H1 (cell line): ENCODE measurements around the gene MCF2L. TPM values are rescaled to one million over a fixed set of nuclear protein-coding genes. Genes with fewer than 3 reads are reported as not detected.

ENCODE experiments used
- CTCF ChIA-PET: fragments of 300-600 bp; sonication (Branson Sonifier 250); formaldehyde crosslinking; loops from one replicate; lab custom pipeline; 2021; ENCODE audit not compliant: partially characterized antibody; lab: Charles Lee
- POLR2A ChIA-PET: fragments of 300-600 bp; sonication (Branson Sonifier 250); formaldehyde crosslinking; loops from one replicate; lab custom pipeline; 2021; ENCODE audit warnings: inconsistent platforms; ENCODE audit not compliant: partially characterized antibody; lab: Charles Lee
- DNase-seq, 2 experiments: peaks; one replicate each; pipeline versions ENCODE4 v3.0.0 to v3.0.0-alpha.2; 2010 to 2022; ENCODE audit warnings: low spot score in 2 of 2, low read depth in 1 of 2, mixed read lengths in 1 of 2
- FAIRE-seq: peaks from 2 replicates; lab custom pipeline; 2011; peaks lifted over from hg19 to GRCh38; lab: Jason Lieb, UNC
- H2AFZ ChIP-seq: 2 replicates; pipeline ENCODE4 v1.8.1; 2012; ENCODE audit warnings: low read length, inconsistent platforms
- H2AK5ac ChIP-seq: 2 replicates; pipeline ENCODE4 v1.6.1; 2013; ENCODE audit warnings: low read depth, low read length
- H2BK120ac ChIP-seq: replicated peaks from 2 replicates; pipeline ENCODE3; 2013; ENCODE audit warnings: low read depth, low read length, inconsistent platforms
- H2BK12ac ChIP-seq: 2 replicates; pipeline ENCODE4 v1.6.1; 2013; ENCODE audit warnings: low read depth, low read length
- H2BK15ac ChIP-seq: 2 replicates; pipeline ENCODE4 v1.6.1; 2013; ENCODE audit warnings: low read length
- H2BK20ac ChIP-seq: 2 replicates; pipeline ENCODE4 v1.6.1; 2013; ENCODE audit warnings: low read length
- H2BK5ac ChIP-seq: 2 replicates; pipeline ENCODE4 v1.6.1; 2013; ENCODE audit warnings: low read depth, low read length
- H3K14ac ChIP-seq: 2 replicates; pipeline ENCODE4 v1.6.1; 2013; ENCODE audit warnings: inconsistent platforms; ENCODE audit not compliant: insufficient read length
- H3K18ac ChIP-seq: 2 replicates; pipeline ENCODE4 v1.6.1; 2013; ENCODE audit warnings: low read length; ENCODE audit errors: extremely low read depth
- H3K23ac ChIP-seq: 2 replicates; pipeline ENCODE4 v1.6.1; 2013; ENCODE audit warnings: inconsistent platforms; ENCODE audit not compliant: insufficient read length
- H3K23me2 ChIP-seq: 2 replicates; pipeline ENCODE4 v1.6.1; 2013; ENCODE audit warnings: low read depth, low read length
- H3K27ac ChIP-seq: 2 replicates; pipeline ENCODE4 v1.6.1; 2011; ENCODE audit warnings: low read depth, low read length, inconsistent platforms
- H3K27me3 ChIP-seq, 4 experiments: replicated peaks in 1 of 4; 1 replicate in 1 of 4; 2 replicates in 3 of 4; pipeline versions ENCODE4 v1.6.1 to v1.8.1; 2011 to 2013; ENCODE audit warnings: low read length in 3 of 4, mild to moderate bottlenecking in 3 of 4, inconsistent platforms in 2 of 4, mixed read lengths in 2 of 4, moderate library complexity in 1 of 4; ENCODE audit not compliant: control insufficient read depth in 3 of 4, insufficient read depth in 3 of 4; ENCODE audit errors: extremely low read depth in 1 of 4
- H3K36me3 ChIP-seq, 4 experiments: 2 replicates each; pipeline versions ENCODE4 v1.6.1 to v1.8.1; 2011 to 2013; ENCODE audit warnings: mild to moderate bottlenecking in 4 of 4, low read length in 3 of 4, moderate library complexity in 2 of 4, control low read depth in 1 of 4, inconsistent platforms in 1 of 4; ENCODE audit not compliant: insufficient read depth in 4 of 4, control insufficient read depth in 2 of 4
- H3K4ac ChIP-seq: replicated peaks from 2 replicates; pipeline ENCODE3; 2013; ENCODE audit warnings: low read length, low read depth, mixed read lengths, inconsistent platforms; ENCODE audit not compliant: insufficient read length
- H3K4me1 ChIP-seq, 4 experiments: replicated peaks in 1 of 4; 1 replicate in 1 of 4; 2 replicates in 3 of 4; pipeline versions ENCODE4 v1.6.1 to v1.8.1; 2011 to 2013; ENCODE audit warnings: low read length in 3 of 4, inconsistent platforms in 2 of 4, mixed read lengths in 1 of 4; ENCODE audit not compliant: insufficient read depth in 4 of 4, control insufficient read depth in 3 of 4
- H3K4me2 ChIP-seq, 2 experiments: 2 replicates each; pipeline versions ENCODE4 v1.6.1 to v1.8.1; 2011 to 2013; ENCODE audit warnings: low read depth in 2 of 2, low read length in 2 of 2, control low read depth in 1 of 2, inconsistent platforms in 1 of 2, mild to moderate bottlenecking in 1 of 2; ENCODE audit not compliant: insufficient read depth in 1 of 2
- H3K4me3 ChIP-seq, 4 experiments: fragments of 200-600, 300-600 bp in 1 of 4; sonication (generic), shearing (Covaris generic), sonication (Bioruptor Twin) in 1 of 4; 2 replicates each; pipeline versions ENCODE4 v1.5.1 to v1.8.1; 2011 to 2016; ENCODE audit warnings: low read length in 4 of 4, low read depth in 3 of 4, control low read depth in 2 of 4, inconsistent platforms in 2 of 4, mild to moderate bottlenecking in 2 of 4, mixed read lengths in 1 of 4, moderate library complexity in 1 of 4; ENCODE audit not compliant: insufficient read depth in 2 of 4; ENCODE audit errors: extremely low read depth in 1 of 4
- H3K56ac ChIP-seq: replicated peaks from 2 replicates; pipeline ENCODE3; 2013; ENCODE audit warnings: low read depth, mild to moderate bottlenecking, mixed read lengths, low read length, inconsistent platforms; ENCODE audit not compliant: insufficient read length
- H3K79me1 ChIP-seq: 2 replicates; pipeline ENCODE4 v1.6.1; 2013; ENCODE audit warnings: low read depth, low read length, control low read depth
- H3K79me2 ChIP-seq, 2 experiments: 2 replicates each; pipeline versions ENCODE4 v1.6.1 to v1.8.1; 2012 to 2013; ENCODE audit warnings: low read length in 2 of 2, mild to moderate bottlenecking in 2 of 2, inconsistent platforms in 1 of 2; ENCODE audit not compliant: insufficient read depth in 2 of 2, control insufficient read depth in 1 of 2
- H3K9ac ChIP-seq, 4 experiments: replicated peaks in 1 of 4; 1 replicate in 1 of 4; 2 replicates in 3 of 4; pipeline versions ENCODE4 v1.6.1 to v1.8.1; 2011 to 2013; ENCODE audit warnings: low read depth in 3 of 4, low read length in 3 of 4, control low read depth in 2 of 4, mild to moderate bottlenecking in 2 of 4, moderate library complexity in 2 of 4, inconsistent platforms in 1 of 4; ENCODE audit errors: extremely low read depth in 1 of 4
- H3K9me3 ChIP-seq, 2 experiments: 2 replicates each; pipeline versions ENCODE4 v1.6.1 to v1.8.1; 2012 to 2013; ENCODE audit warnings: mild to moderate bottlenecking in 2 of 2, moderate library complexity in 2 of 2, control low read depth in 1 of 2, inconsistent platforms in 1 of 2, low read depth in 1 of 2, low read length in 1 of 2, mixed read lengths in 1 of 2; ENCODE audit not compliant: insufficient read depth in 2 of 2
- H4K20me1 ChIP-seq, 2 experiments: replicated peaks in 1 of 2; 2 replicates each; pipeline versions ENCODE3 to v1.8.1; 2011 to 2013; ENCODE audit warnings: inconsistent platforms in 2 of 2, low read length in 2 of 2, mild to moderate bottlenecking in 1 of 2; ENCODE audit not compliant: insufficient read depth in 2 of 2, control insufficient read depth in 1 of 2
- H4K5ac ChIP-seq: 2 replicates; pipeline ENCODE4 v1.6.1; 2013; ENCODE audit warnings: low read length, low read depth, mixed read lengths, inconsistent platforms; ENCODE audit not compliant: insufficient read length
- H4K8ac ChIP-seq: 2 replicates; pipeline ENCODE4 v1.8.0; 2013; ENCODE audit warnings: mild to moderate bottlenecking, moderate library complexity, low read length, inconsistent platforms; ENCODE audit not compliant: insufficient read depth; ENCODE audit errors: extremely low read depth
- H4K91ac ChIP-seq: replicated peaks from 2 replicates; pipeline ENCODE3; 2013; ENCODE audit warnings: low read length, mixed read lengths, inconsistent platforms; ENCODE audit not compliant: insufficient read length
- WGBS, 2 experiments: shearing (Covaris generic) in 1 of 2; methylation state at CpG; one replicate each; pipeline versions ENCODE4 v1.1.6 to v1.1.7; 2013 to 2015; ENCODE audit warnings: low lambda C conversion rate in 2 of 2, mixed read lengths in 2 of 2, inconsistent platforms in 1 of 2, low coverage in 1 of 2, missing lambda C conversion rate in 1 of 2; ENCODE audit not compliant: insufficient replicate concordance in 2 of 2, insufficient coverage in 1 of 2, insufficient read length in 1 of 2; ENCODE audit errors: extremely low coverage in 1 of 2, missing lambda C conversion rate in 1 of 2; 5-methylcytosine and 5-hydroxymethylcytosine counted together
- polyA plus RNA-seq, 7 experiments: library from polyadenylated mRNA; depleted of rRNA in 3 of 7; stranded (reverse) in 5 of 7; unstranded in 2 of 7; fragments of >200 nt in 5 of 7; fragments of 200-250 nt in 2 of 7; gene quantifications; 1 replicate in 5 of 7; 2 replicates in 1 of 7; 4 replicates in 1 of 7; pipeline versions ENCODE4 v1.2.1 to v1.2.3, GENCODE V29; 2011 to 2013; ENCODE audit warnings: missing spikeins in 2 of 7, mixed read lengths in 2 of 7
- total RNA-seq: library from RNA; stranded (reverse); fragmentation: NEBNext Ultra II Directional; extraction: Animal tissue kit (Norgen Biotek cat#: 25700); gene quantifications from 2 replicates; pipeline ENCODE4 v1.2.1, GENCODE V29; 2021

The MCF2L gene
- total and polyA plus RNA-seq, 2 of the 8 experiments (the other 6 are each of a cell fraction or from before 2014, with no cell fraction given): 10.1 to 24.4 TPM

DNA sequence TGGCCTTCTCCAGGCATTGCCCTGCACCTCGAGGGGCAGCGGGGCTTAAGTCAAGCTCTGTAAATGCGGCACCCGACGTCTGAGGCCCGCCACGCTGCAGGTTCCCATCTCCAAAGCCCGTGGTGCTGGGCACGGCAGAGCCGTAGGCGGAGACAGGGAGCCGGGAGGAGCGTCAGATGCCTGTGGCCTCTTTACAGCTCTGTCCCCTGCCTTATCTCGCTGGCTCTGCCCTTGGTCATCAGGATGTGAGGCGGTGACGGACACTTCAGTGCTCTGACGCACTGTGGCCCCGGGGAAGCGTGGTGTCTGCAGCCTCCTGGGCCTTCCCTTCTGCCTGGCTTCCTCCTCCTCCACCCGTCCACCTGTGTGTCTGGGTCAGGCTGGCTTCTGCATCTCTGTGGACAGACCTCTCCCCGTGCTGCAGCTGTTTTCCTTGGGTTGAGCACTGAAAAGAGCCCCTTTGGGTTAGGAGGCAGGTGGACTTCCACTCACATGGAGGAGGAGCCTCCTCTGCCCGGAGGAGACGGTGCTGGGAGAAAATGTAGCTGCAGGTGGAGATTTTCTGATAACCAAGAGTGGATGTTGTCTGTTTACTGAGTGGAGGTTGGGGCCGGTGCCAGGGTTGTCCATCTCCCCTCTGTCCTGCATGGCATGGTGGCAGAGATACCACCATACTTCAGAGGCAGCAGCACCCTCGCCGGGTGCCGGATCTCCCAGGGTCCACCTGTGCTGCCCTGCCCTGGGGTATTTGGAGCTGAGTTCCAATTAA lies 14.6 kb downstream of the MCF2L start:
- 87% methylated on average over 25 of the region's 27 CpGs; no CpG with 5 or more reads in 1 of the 2 experiments for WGBS, 2 experiments
- Histone ChIP-seq H4K20me1 (no peaks in the 10 kb centered on the region), H3K18ac (no peak overlapping the region), H3K79me2 (no peaks in the 10 kb centered on the region), H2BK20ac (no peak overlapping the region), H2BK120ac (no peak overlapping the region), H3K23ac (no peak overlapping the region), H3K27me3 (no peaks in the 10 kb centered on the region), H2BK12ac (no peak overlapping the region), H4K5ac (no peak overlapping the region), H3K4me3 (no peak overlapping the region), H3K4ac (peak overlapping the region; percentile 46), H3K9me3 (peaks cover 0 to 7% of the 10 kb centered on the region in 2 experiments; a peak in 1 of 4 replicates), H3K36me3 (no peaks in the 10 kb centered on the region), H3K27ac (no peak overlapping the region), H3K9ac (no peak overlapping the region), H4K91ac (no peak overlapping the region), H3K79me1 (no peaks in the 10 kb centered on the region; the same call in 1 of the 2 replicates), H2BK15ac (no peak overlapping the region), H3K56ac (no peak overlapping the region), H2BK5ac (no peak overlapping the region), H2AK5ac (no peak overlapping the region), H3K4me1 (peaks cover 0 to 7% (median under 1%) of the 10 kb centered on the region in 4 experiments; a peak in 3 of 7 replicates), H3K14ac (no peak overlapping the region), H3K23me2 (no peaks in the 10 kb centered on the region), H3K4me2 (no peak overlapping the region), H2AFZ (no peak overlapping the region), H4K8ac (no peak overlapping the region; the same call in 1 of the 2 replicates)
- DNase-seq: no peak
- FAIRE-seq: no peak
- CTCF ChIA-PET: interaction anchor here (1.1 to 5.6 kb wide), 9 partner anchors 12 to 109 kb away, joined by 3 to 33 read pairs (median 5); no protein-coding TSS in a partner anchor
- POLR2A ChIA-PET: interaction anchor here (0.8 to 1.1 kb wide), 2 partner anchors 9 to 13 kb away, joined by 3 to 4 read pairs; no protein-coding TSS in a partner anchor
